Cerebellar cortex (tissue), 1 donor: ENCODE data around the gene ASTN1.
"Not testable (repeated sequence)": the region's sequence is repeated elsewhere in the genome, so short reads cannot be mapped to it uniquely, and the experiment has no call there.

ENCODE experiments used
- DNase-seq: peaks from one replicate; pipeline ENCODE4 v3.0.0-alpha.2; 2015; ENCODE audit warnings: low spot score

Gene ASTN1

GRCh38 chr1:177106614-177107365, 57.7 kb downstream of the ASTN1 start:
- peak; percentile 80 for DNase-seq

GRCh38 chr1:177106196-177106595, 58.3 kb downstream of the ASTN1 start:
- no peak for DNase-seq

- no peak for DNase-seq
These were observed 61.3 kb downstream of the ASTN1 start for GRCh38 chr1:177103005-177103852.

- no peak for DNase-seq
These were observed 72.5 kb downstream of the ASTN1 start for GRCh38 chr1:177092001-177092400.

- DNase-seq = no peak
These were observed 73.5 kb downstream of the ASTN1 start for GRCh38 chr1:177091040-177091439.

GRCh38 chr1:177088966-177089365, 75.5 kb downstream of the ASTN1 start:
- DNase-seq = no peak

GRCh38 chr1:177082855-177083693, 81.4 kb downstream of the ASTN1 start:
- no peak for DNase-seq

- no peak for DNase-seq
These were observed 83.9 kb downstream of the ASTN1 start for GRCh38 chr1:177080564-177080963.

- DNase-seq = peak; percentile 43
These were observed 86.6 kb downstream of the ASTN1 start for GRCh38 chr1:177077734-177078499.

GRCh38 chr1:177077006-177077405, 87.5 kb downstream of the ASTN1 start:
- DNase-seq = no peak

GRCh38 chr1:177074811-177075210, 89.7 kb downstream of the ASTN1 start:
- DNase-seq = not testable (repeated sequence)

- peak; percentile 68 for DNase-seq
These were observed 95.0 kb downstream of the ASTN1 start for GRCh38 chr1:177069490-177069889.

- DNase-seq = no peak
These were observed 96.6 kb downstream of the ASTN1 start for GRCh38 chr1:177067752-177068410.

- peak; percentile 64 for DNase-seq
These were observed 99.1 kb downstream of the ASTN1 start for GRCh38 chr1:177065430-177065829.

- DNase-seq = no peak
These were observed 100.9 kb downstream of the ASTN1 start for GRCh38 chr1:177063648-177064047.

GRCh38 chr1:177054542-177054941, 110.0 kb downstream of the ASTN1 start:
- DNase-seq = no peak

- no peak for DNase-seq
These were observed 110.9 kb downstream of the ASTN1 start for GRCh38 chr1:177053648-177054047.

- no peak for DNase-seq
These were observed 116.0 kb downstream of the ASTN1 start for GRCh38 chr1:177048314-177049069.

- DNase-seq = no peak
These were observed 119.4 kb downstream of the ASTN1 start for GRCh38 chr1:177045151-177045550.

GRCh38 chr1:177044390-177044789, 120.1 kb downstream of the ASTN1 start:
- no peak for DNase-seq
